Endometrial microvascular endothelial cells (primary cell): ENCODE results near the gene CD82. TPM values are rescaled to one million over a fixed set of nuclear protein-coding genes. Genes with fewer than 3 reads are reported as not detected.

Experiments used
- in situ Hi-C: cut with HindIII; loops from 2 replicates; pipeline ENCODE4 v1.10.0; 2017; ENCODE audit warnings: low sequenced_read_pairs, low pct_unique_long_range_greater_than_20kb; ENCODE audit errors: inconsistent ontology term
- total RNA-seq: library from RNA; depleted of rRNA; stranded (reverse); fragments of >200 nt; gene quantifications from one replicate; pipeline ENCODE4 v1.2.3, GENCODE V29; 2015; ENCODE audit errors: inconsistent ontology term

Gene CD82
- total RNA-seq = 19.0 TPM

GRCh38 chr11:44565211-44565952, at the start of gene CD82:
Gene CD82, plus strand, starts transcription at chr11:44565663. Its CDS starts 29,000 bp downstream, at chr11:44594663.
- in situ Hi-C loops = no loop called here

DNA sequence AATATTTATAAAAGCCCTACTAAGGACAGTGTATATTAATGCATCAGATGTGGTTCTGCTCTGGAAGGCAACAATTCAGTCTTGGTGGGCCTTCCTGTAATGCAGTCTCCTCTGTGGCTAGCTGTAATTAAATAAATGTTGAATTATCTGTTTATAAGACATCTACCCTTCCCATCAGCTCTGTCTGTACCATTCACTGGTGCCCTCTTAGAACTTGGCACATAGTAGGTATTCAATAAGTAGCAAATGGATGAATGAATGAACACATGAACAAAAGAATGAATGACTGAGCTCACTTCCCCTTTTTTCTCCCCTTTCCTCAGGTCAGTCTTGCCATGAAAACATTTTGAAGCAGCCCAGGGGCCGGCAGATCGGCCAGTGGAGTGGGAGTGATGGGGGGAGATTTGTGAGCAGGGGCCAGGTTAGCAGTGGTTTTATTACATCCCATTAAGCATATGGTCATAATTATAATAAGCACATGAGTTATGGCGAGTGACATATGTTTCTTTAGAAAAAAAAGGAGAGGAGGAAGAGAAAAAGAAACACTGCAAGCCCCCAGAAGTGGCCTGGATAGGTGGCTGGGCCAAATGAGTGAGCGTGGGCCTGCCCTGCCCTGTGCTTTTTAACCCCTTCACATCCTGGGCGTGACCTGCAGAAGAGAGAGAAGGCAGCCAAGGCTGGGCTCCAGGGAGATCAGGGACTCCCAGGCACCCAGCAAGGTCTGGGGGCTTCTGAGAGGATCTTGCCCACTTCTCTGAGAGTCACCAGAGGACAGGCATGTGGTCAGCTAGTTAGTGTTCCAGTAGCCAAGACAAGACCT, 48.6 kb upstream of the CD82 start:
- in situ Hi-C loops = no loop called here

DNA sequence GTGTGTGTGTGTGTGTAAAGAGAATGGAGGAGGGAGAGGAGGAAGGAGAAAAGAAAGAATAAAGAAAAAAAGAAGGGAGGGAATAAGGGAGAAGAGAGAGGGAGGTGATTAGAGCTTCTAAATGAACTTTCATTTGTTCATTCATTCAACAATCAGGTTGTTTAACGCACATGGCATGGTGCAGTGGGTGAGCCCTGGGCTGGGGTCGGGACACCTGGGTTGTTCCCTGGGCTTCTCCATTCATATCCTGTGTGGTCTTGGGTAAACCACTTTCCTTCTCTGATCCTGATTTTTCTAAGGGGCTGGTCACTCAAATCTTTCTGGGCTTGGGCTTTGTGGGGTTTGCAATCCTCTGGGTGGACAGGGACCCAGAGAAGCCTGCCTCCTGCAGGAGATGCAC, 47.9 kb upstream of the CD82 start:
- in situ Hi-C loops = no loop called here

DNA sequence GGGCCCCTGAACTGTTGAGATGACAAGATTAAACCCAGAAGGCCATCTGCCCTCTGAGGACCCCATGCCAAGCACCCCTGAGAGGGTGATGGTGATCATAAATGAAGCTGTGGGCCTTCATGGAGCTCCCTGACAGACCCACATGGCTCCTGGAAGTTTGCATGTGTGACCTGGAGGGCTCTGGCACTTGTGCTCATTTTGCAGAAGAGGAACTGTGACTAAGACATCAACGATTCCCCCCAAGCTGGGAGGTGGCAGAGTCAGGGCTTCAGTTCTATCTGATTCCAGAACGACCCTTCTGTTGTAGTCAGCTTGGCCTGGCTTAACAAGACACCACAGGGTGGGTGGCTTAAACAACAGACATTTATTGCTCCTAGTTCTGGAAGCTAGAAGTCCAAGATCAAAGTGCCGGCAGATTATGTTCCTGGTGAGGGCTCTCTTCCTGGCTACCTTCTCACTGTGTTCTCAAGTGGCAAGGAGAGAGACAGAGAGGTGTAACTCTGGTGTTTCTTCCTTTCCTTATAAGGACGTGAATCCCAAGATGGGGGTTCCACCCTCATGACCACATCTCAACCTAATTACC, 46.4 kb upstream of the CD82 start:
- in situ Hi-C loops = no loop called here

- in situ Hi-C loops = no loop called here
Measured at GRCh38 chr11:44519989-44520737, 45.3 kb upstream of the CD82 start.

GRCh38 chr11:44521148-44521547, 44.3 kb upstream of the CD82 start:
- in situ Hi-C loops = no loop called here

- in situ Hi-C loops = no loop called here
Measured at GRCh38 chr11:44522294-44522693, 43.2 kb upstream of the CD82 start.

DNA sequence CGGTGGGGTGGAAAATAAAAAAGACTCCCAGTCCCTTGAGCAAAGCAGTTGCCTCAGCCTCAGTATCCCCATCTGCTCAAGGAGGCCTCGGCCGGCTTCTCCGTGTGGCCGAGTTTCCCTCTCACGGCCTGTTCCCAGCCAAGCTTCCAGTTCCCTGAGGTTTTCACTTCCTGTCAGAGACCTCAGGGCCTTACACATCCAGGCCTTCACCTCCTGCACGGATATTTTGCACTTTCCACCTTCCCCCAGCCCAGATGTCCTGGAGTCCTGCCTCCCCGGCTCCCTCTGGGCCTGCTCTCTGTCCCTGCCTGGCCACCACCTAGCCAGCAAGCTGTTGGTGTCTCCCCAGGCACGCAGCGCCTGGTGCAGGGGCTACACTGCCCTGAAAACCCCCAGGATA, 41.1 kb upstream of the CD82 start:
- in situ Hi-C loops = no loop called here

GRCh38 chr11:44524751-44525201, 40.7 kb upstream of the CD82 start:
- in situ Hi-C loops = loop anchor here (25.0 kb wide), 1 partner anchor 412 kb away; no protein-coding TSS in a partner anchor

- in situ Hi-C loops = loop anchor here (25.0 kb wide), 1 partner anchor 413 kb away; no protein-coding TSS in a partner anchor
Measured at GRCh38 chr11:44525473-44526252, 39.8 kb upstream of the CD82 start.

DNA sequence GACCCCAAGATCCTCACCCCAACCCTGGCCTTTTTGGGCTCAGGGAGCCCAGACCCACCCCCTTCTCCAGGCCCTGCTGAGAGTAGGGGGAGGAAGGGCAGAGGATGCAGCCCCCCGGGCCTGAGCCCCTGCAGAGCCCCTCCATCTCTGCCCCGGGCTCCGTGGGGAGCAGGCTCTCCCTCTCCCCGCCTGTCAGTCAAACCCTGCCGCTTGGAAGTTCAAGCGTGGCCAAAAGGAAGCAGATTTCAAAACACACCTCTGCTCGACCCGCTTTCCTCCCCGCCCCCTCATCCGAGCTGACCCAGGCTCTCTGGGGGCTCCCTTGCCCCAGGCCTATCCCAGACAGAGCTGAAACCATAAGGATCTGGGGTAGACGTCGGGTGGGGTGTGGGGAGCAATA, 39.0 kb upstream of the CD82 start:
- in situ Hi-C loops = loop anchor here (25.0 kb wide), 1 partner anchor 414 kb away; no protein-coding TSS in a partner anchor

DNA sequence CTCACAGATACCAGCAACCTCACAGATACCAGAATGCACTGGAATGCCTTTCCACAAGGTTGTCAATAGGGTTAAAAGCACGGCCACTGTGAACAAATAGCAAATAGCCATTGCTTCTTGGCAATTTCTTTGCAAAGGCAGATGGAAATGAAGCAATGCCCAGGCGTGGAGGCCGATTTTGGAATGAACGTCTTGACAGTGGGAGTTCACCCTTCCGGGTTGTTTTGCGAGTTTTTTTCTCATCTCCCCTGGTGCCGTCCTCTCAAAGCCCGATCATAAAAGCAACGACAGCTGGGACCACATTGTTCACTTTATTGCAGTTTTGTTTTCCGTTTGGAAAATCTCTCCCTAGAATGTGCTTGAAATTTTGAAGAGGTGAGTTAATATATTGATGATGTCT, 38.0 kb upstream of the CD82 start:
- in situ Hi-C loops = loop anchor here (25.0 kb wide), 1 partner anchor 415 kb away; no protein-coding TSS in a partner anchor

DNA sequence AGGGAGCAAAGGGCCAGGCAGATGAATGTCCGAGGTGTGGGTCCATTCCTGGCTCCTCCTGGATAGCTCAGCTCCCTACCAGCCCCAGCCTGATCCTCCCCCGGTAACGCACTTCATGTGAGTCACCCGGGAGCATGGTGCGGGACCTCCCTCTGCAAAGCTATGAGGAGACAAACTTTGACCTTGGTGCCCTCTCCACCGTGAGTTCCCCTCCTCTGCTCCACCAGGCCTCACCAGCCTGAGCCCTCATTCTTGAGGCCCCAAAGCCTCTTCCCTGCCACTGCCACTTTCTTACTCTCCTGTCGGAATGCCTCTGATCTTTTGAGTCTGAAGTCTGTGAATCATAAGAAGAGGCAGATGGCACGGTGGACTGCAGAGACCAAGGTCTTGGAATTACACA, 37.4 kb upstream of the CD82 start:
- in situ Hi-C loops = loop anchor here (25.0 kb wide), 1 partner anchor 416 kb away; no protein-coding TSS in a partner anchor

GRCh38 chr11:44528581-44528980, 36.9 kb upstream of the CD82 start:
- in situ Hi-C loops = loop anchor here (25.0 kb wide), 1 partner anchor 416 kb away; no protein-coding TSS in a partner anchor

DNA sequence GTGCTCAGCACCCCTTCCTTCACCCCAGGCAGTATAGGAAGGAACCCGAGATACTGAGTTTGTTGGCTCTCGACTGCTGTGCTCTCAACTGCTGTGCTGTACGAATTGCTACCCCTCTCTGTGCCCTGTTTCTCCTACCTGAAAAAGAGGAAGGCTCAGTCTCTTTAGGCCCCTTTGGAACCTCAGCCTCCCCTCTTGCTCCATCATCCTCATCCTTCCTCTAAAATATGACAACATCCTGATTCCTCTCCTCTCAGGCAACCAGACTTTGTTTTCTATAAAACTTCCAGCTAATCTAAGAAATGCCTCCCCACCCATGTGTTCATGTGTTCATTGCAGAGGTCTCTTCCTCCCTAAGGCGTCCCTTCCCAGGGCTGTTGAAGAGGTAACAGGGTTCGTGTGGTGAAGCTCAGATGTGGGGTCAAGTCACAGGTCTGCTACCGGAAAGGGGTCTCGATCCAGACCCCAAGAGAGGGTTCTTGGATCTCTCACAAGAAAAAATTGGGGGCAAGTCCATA, 35.5 kb upstream of the CD82 start:
- in situ Hi-C loops = loop anchor here (25.0 kb wide), 1 partner anchor 418 kb away; no protein-coding TSS in a partner anchor

GRCh38 chr11:44530413-44531115, 34.9 kb upstream of the CD82 start:
- in situ Hi-C loops = loop anchor here (25.0 kb wide), 1 partner anchor 418 kb away; no protein-coding TSS in a partner anchor

DNA sequence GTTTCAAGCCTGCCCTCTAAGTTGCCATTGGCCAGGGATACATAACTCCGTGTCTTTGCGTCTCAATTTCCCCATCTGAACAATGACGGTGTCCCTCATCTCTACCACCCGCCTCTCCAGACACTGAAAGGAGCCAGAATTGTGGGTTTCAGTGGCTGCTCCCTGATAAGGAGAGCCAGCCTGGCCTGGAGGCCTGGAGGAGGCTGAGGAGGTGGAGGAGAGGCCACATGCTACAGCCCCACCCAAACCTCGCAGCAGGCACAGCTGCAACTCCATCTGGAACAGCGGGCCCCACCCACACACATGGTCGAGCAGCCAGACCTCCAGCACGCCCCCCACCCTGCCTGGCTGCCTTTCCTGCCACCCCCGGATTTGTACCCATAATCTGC, 34.4 kb upstream of the CD82 start:
- in situ Hi-C loops = loop anchor here (25.0 kb wide), 1 partner anchor 419 kb away; no protein-coding TSS in a partner anchor
